ENCODE measurements around the gene UTP4.
A peak's percentile ranks its signal among the peaks of the same experiment; 100 is the strongest.

Gene UTP4

DNA sequence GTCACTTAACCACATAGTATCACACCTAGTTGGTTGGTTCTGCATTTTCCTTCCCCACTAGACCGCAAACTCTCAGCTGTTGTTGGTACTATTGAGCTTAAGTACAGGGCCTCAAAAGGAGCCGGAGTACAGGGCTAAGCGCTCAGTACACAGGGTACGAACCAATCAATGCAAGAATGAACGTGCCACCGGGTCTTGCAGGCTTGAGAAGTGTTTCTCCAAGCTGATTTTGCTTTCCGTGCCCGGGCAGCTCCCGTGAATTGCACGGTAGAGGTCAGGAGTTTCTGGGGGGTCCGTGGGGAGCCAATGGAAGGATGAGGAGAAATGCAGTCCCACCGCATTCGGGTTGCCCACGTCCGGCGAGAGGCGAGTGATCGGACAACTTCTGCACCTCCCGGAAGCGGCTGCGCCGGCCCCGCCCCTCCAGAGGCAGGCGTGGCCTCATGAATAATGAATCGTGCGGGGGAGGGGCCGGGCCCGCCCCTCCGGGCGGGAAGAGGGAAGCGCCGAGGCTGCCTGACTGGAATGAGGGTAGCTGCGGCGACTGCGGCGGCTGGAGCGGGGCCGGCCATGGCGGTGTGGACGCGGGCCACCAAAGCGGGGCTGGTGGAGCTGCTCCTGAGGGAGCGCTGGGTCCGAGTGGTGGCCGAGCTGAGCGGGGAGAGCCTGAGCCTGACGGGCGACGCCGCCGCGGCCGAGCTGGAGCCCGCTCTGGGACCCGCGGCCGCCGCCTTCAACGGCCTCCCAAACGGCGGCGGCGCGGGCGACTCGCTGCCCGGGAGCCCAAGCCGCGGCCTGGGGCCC lies 54.4 kb downstream of the UTP4 start, which contains the start of gene SNTB2:
Gene SNTB2 (plus strand): TSS at position 523 of the 804 bp plus-strand sequence. CDS start 3 bp downstream, at position 526.
- Mint-ChIP-seq H3K27me3 (peaks cover 4% of the 10 kb centered on the region), H3K4me3 (peak within 1 kb of the TSS; percentile 95), H3K27ac (peak within 1 kb of the TSS; percentile 100), H3K36me3 (peaks cover 4% of the 10 kb centered on the region), H3K9me3 (no peaks in the 10 kb centered on the region), H3K4me1 (peaks cover 48% of the 10 kb centered on the region)
- CTCF ChIA-PET, result interaction anchor here (0.6 to 2.0 kb wide), 4 partner anchors 20 to 99 kb away, joined by 3 to 9 read pairs (median 6); no protein-coding TSS in a partner anchor
- DNase-seq, result peak; percentile 92

DNA sequence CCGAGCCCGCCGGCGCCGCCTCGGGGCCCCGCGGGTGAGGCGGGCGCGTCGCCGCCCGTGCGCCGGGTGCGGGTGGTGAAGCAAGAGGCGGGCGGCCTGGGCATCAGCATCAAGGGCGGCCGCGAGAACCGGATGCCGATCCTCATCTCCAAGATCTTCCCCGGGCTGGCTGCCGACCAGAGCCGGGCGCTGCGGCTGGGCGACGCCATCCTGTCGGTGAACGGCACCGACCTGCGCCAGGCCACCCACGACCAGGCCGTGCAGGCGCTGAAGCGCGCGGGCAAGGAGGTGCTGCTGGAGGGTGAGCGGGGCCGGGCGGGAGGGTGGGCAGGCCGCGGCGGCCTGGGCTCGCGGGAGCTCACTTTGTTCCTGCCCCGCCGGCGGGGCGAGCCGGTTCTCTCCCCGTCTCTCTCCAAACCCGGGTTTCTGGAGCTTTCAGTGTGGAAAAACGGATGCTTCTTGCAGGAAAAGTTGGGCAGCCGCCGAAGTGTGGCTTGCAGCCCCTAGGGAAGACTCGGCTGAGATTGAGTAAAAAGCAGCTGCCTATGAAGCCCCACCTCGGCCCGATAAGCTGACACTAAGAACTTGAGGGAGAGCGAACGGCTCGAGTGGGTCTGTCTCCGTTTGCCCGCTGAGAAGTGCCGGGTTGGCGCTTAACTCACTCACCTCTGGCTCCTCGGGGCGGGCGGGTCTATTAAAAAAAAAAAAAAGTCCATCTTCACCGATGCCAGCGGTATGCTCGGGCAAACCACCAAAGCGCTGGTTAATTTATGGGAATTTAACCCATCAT lies 55.2 kb downstream of the UTP4 start:
- Mint-ChIP-seq H3K4me3 (peak overlapping the region; percentile 82), H3K27me3 (peaks cover 4% of the 10 kb centered on the region), H3K9me3 (no peaks in the 10 kb centered on the region), H3K36me3 (peaks cover 4% of the 10 kb centered on the region), H3K27ac (peak overlapping the region; percentile 86), H3K4me1 (peaks cover 48% of the 10 kb centered on the region)
- CTCF ChIA-PET, result interaction anchor here (1.3 to 2.0 kb wide), 3 partner anchors 21 to 98 kb away, joined by 3 to 9 read pairs (median 7); no protein-coding TSS in a partner anchor
- peak; percentile 63 for DNase-seq

DNA sequence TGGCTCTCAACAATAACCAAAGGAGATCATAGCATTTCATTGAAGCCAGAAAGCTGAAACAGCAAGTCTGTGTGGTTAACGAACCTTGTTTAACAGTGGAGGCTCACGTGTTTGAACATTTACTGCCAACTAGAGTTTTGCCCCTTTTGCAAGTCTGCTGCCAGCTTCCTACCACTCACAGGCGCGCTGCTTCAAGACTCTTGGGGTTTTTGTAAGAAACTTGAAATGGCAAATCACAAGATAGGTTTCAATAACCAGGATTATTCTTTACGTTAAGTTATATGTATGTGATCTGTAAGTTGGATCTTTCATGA lies 55.7 kb downstream of the UTP4 start:
- Mint-ChIP-seq H3K36me3 (peaks cover 4% of the 10 kb centered on the region), H3K27me3 (peaks cover 4% of the 10 kb centered on the region), H3K9me3 (no peaks in the 10 kb centered on the region), H3K4me1 (peaks cover 48% of the 10 kb centered on the region), H3K27ac (peak overlapping the region; percentile 86), H3K4me3 (peak overlapping the region; percentile 82)
- peak; percentile 31 for DNase-seq
- CTCF ChIA-PET, result interaction anchor here (1.3 to 2.0 kb wide), 3 partner anchors 22 to 98 kb away, joined by 3 to 9 read pairs (median 7); no protein-coding TSS in a partner anchor

DNA sequence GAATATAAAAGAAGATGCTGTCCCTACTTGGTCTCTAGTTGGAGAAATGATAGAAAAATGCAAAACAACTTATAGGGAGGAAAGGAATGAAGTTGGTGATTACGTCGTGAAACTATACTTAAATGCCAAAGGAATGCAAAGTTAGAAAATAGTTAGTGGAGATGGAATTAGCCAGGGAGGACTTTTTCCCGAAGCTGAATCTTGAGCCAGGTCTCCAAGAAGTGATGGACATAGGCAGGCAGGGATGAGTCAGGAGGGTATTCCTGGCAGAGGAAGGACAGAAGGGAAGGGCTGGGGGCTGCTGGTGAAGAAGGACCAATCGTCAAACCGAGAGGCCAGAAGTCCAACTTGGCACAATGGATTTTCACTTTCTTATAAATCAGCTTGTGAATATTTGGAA lies 56.3 kb downstream of the UTP4 start:
- Mint-ChIP-seq H3K27ac (no peak overlapping the region), H3K36me3 (peaks cover 4% of the 10 kb centered on the region), H3K9me3 (no peaks in the 10 kb centered on the region), H3K4me1 (peaks cover 48% of the 10 kb centered on the region), H3K27me3 (peaks cover 4% of the 10 kb centered on the region), H3K4me3 (peak overlapping the region; percentile 82)
- no peak for DNase-seq
- CTCF ChIA-PET, result interaction anchor here (1.3 to 2.0 kb wide), 3 partner anchors 22 to 97 kb away, joined by 3 to 9 read pairs (median 7); no protein-coding TSS in a partner anchor

DNA sequence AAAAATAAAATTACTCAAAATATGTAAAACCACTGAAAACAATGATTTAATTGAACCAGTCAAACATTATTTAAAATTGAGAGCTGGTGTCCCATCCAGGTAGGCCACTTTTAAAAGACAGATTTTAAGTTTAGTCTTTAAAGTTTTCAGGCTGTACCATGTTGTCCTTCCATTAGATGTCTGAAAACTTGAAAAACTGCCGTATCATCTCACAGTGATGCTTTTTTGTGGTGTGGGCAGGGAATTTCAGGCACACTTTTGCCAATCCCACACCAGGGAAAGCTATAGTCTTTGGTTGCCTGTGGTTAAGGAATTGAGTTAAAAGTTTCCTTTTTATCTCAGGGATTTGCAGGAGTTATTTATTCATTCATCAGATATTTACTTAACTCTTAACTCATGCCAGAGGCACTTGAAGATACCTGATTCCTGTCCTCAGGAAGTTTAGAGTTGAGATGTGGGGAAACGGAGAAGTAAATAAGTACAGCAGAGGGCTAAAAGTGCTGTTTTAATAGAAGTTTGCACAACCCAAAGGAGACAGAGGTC lies 57.7 kb downstream of the UTP4 start:
- Mint-ChIP-seq H3K27ac (no peak overlapping the region), H3K4me3 (no peak overlapping the region), H3K9me3 (no peaks in the 10 kb centered on the region), H3K27me3 (peaks cover 4% of the 10 kb centered on the region), H3K4me1 (peaks cover 41% of the 10 kb centered on the region), H3K36me3 (peaks cover 4% of the 10 kb centered on the region)
- DNase-seq, result no peak
- CTCF ChIA-PET, result interaction anchor here (0.8 to 1.5 kb wide), 2 partner anchors 95 to 356 kb away, joined by 3 read pairs; no protein-coding TSS in a partner anchor

DNA sequence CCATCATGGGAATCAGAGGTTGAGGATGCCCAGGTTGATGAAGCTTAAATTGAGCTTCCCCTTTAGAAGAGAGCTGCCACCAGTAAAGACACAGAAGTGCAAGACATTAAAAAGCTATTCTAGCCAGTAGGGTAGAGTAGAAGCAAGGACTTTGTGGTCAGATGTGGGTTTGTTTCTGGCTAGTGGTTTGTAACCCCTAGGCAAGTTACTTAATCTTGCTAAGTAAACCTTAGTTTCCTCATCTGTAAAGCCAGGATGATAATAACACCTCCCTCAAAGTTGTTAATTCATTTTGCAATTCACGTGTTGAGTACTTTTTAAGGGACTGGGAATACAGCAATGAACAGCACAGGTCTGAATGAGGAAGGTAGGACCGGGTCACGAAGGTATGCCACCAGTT lies 58.1 kb downstream of the UTP4 start:
- Mint-ChIP-seq H3K9me3 (no peaks in the 10 kb centered on the region), H3K4me1 (peaks cover 41% of the 10 kb centered on the region), H3K4me3 (no peak overlapping the region), H3K36me3 (peaks cover 4% of the 10 kb centered on the region), H3K27ac (no peak overlapping the region), H3K27me3 (peaks cover 4% of the 10 kb centered on the region)
- CTCF ChIA-PET, result interaction anchor here (0.8 to 1.5 kb wide), 3 partner anchors 40 to 355 kb away, joined by 3 read pairs; no protein-coding TSS in a partner anchor
- no peak for DNase-seq

DNA sequence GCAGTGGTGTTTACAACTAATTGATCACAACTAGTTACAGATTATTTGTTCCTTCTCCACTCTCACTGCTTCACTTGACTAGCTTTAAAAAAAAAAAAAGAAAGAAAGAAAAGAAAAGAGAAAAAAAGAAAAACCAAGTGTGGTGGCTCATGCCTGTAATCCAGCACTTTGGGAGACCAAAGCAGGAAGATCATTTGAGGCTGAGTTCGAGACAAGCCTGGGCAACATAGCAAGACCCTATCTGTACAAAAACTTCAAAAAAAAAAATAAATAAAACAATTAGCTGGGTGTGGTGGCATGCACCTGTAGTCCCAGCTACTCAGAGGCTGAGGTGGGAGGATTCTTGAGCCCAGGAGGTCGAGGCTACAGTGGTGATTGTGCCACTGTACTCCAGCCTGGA lies 58.7 kb downstream of the UTP4 start:
- Mint-ChIP-seq H3K27ac (no peak overlapping the region), H3K4me3 (no peak overlapping the region), H3K27me3 (peaks cover 4% of the 10 kb centered on the region), H3K4me1 (peaks cover 37% of the 10 kb centered on the region), H3K36me3 (peaks cover 4% of the 10 kb centered on the region), H3K9me3 (no peaks in the 10 kb centered on the region)
- no peak for DNase-seq
- CTCF ChIA-PET, result interaction anchor here (1.1 to 1.5 kb wide), 2 partner anchors 41 to 94 kb away, joined by 3 read pairs; no protein-coding TSS in a partner anchor

DNA sequence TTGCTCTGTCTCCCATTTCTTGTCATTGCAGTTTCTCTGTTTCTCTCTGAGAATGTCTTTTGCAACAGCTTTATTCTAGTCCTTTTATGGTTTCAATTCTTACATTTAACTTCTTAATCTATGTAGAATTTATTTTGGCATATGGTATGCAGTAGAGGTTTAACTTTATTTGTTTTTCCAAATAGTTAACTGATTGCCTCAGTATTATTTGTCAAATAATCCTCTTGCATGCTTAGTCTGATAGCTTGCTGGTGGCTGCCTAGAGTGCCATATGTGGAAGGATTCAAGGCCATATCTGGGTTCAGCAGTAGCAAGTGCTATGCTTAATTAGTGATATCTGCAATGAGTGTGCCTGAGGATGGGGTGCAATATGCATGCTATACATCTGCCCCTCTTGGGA lies 61.4 kb downstream of the UTP4 start:
- Mint-ChIP-seq H3K27ac (no peak overlapping the region), H3K36me3 (peaks cover 5% of the 10 kb centered on the region), H3K4me1 (peaks cover 21% of the 10 kb centered on the region), H3K4me3 (no peak overlapping the region), H3K27me3 (no peaks in the 10 kb centered on the region), H3K9me3 (no peaks in the 10 kb centered on the region)
- CTCF ChIA-PET, result no interaction called here
- no peak for DNase-seq

DNA sequence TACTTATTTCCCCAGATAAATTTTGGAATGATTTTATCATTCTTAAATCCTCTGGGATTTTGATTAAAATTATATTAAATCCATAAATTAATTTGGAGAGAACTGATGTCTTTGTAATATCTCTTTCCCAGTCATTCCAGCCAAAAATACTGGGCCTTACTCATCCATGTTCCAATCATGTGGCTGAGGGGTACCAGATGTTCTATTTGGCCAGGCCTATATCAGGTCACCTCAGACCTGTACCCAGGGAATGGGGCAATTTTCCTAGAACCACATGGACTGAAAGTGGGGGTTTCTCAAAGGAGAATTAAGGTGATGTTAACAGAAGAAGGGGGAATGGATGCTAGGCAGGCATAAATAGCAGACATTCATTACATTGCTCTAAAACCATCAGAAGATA lies 62.0 kb downstream of the UTP4 start:
- CTCF ChIA-PET, result no interaction called here

DNA sequence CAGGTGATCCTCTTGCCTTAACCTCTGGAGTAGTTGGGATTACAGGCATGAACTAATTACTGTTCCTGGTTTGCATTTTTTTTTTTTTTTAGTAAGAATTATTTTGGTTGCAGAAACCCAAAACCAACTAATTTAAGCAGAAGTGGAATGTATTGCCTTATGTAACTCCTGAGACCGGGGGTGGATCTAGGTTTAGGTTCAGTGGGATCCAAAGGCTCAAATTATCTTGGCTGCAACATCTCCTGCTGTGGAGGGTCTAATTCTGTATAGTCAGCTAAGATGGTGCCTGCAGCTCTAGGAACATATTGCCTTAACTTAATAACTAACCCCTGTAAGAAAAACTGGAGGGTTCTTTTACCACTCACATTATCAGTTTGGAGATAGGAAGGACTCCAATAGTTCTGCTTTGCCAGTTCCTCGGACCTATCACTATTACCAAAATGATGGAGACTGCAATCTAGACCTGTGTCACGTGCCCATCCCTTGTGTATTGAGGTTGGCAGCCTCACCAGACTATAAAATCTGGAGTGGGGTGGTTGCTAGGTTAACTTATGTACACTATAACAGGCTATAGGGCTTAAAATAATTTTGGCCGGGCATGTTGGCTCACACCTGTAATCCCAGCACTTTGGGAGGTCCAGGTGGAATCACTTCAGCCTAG lies 63.0 kb downstream of the UTP4 start:
- H3K4me3 Mint-ChIP-seq, result no peak overlapping the region
- no peaks in the 10 kb centered on the region for H3K27me3 Mint-ChIP-seq
- no peaks in the 10 kb centered on the region for H3K9me3 Mint-ChIP-seq
- peaks cover 6% of the 10 kb centered on the region for H3K4me1 Mint-ChIP-seq
- CTCF ChIA-PET, result no interaction called here
- H3K27ac Mint-ChIP-seq, result no peak overlapping the region
- peaks cover 5% of the 10 kb centered on the region for H3K36me3 Mint-ChIP-seq
- no peak for DNase-seq

More for the DNA sequence above, 62.0 kb downstream of the UTP4 start:
- Mint-ChIP-seq H3K4me3 (no peak overlapping the region), H3K4me1 (peaks cover 16% of the 10 kb centered on the region), H3K27ac (no peak overlapping the region), H3K36me3 (peaks cover 5% of the 10 kb centered on the region), H3K9me3 (no peaks in the 10 kb centered on the region), H3K27me3 (no peaks in the 10 kb centered on the region)
- DNase-seq, result no peak

DNA sequence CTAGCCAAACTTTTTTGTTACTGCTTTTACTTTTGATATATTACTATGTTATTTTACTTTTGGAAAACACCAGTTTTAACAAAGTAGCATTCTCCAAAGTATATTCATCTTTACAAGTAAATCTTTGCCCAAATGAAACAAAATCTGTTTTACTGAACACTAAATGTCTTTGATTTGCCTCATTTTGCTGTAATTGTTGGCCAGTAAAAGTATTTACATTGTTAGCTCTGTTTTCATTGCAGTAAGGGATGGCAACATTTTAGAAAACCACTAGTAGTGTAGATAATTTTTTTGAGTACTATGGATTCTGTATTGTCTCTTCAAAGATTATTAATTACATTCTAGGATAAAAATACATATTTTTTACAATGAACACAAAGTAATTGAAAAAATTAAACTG lies 65.1 kb downstream of the UTP4 start:
- no peaks in the 10 kb centered on the region for H3K4me1 Mint-ChIP-seq
- CTCF ChIA-PET, result no interaction called here
- no peak for DNase-seq
- H3K4me3 Mint-ChIP-seq, result no peak overlapping the region
- H3K9me3 Mint-ChIP-seq, result no peaks in the 10 kb centered on the region
- H3K36me3 Mint-ChIP-seq, result peaks cover 1% of the 10 kb centered on the region
- H3K27ac Mint-ChIP-seq, result no peak overlapping the region
- no peaks in the 10 kb centered on the region for H3K27me3 Mint-ChIP-seq

DNA sequence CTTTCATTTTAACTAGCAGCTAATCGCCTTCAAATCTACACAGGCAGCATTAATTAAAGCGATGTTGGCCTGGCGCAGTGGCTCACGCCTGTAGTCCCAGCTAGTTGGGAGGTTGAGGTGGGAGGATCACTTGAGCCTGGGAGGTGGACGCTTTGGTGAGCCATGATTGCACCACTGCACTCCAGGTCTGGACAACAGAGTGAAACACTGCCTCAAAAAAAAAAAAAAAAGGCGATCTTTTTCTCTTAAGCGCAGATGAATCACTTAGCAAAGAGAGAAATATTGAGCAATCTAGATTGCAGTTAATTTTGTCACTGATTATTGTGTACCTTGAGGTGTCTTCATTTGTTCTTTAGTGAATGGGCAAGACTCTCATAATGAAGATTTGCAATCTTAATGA lies 66.9 kb downstream of the UTP4 start:
- DNase-seq, result no peak
- peaks cover 1% of the 10 kb centered on the region for H3K36me3 Mint-ChIP-seq
- H3K27me3 Mint-ChIP-seq, result no peaks in the 10 kb centered on the region
- no peak overlapping the region for H3K27ac Mint-ChIP-seq
- no peak overlapping the region for H3K4me3 Mint-ChIP-seq
- H3K9me3 Mint-ChIP-seq, result no peaks in the 10 kb centered on the region
- peaks cover 3% of the 10 kb centered on the region for H3K4me1 Mint-ChIP-seq
- CTCF ChIA-PET, result no interaction called here

DNA sequence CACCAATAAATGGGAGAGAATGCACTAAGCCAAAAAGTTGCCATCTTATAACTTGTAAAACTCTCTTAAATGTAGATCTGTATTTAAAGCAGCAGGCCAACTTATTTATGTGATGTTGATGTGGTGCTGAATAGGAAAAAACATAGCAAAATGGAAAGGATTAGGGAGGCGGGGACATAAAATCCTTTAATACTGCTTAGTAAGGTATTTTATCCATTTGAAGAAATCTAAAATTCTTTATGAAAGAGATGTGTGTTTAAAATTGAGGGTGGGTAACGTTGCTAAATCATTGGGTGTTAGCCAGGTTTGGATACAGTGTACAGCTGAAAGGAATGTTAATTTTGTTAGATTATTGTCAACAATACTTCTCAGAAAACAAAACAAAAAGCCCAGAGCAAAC lies 68.8 kb downstream of the UTP4 start:
- Mint-ChIP-seq H3K27ac (no peak overlapping the region), H3K36me3 (peaks cover 1% of the 10 kb centered on the region), H3K9me3 (no peaks in the 10 kb centered on the region), H3K27me3 (no peaks in the 10 kb centered on the region), H3K4me1 (peaks cover 12% of the 10 kb centered on the region), H3K4me3 (no peak overlapping the region)
- DNase-seq, result no peak
- CTCF ChIA-PET, result no interaction called here

DNA sequence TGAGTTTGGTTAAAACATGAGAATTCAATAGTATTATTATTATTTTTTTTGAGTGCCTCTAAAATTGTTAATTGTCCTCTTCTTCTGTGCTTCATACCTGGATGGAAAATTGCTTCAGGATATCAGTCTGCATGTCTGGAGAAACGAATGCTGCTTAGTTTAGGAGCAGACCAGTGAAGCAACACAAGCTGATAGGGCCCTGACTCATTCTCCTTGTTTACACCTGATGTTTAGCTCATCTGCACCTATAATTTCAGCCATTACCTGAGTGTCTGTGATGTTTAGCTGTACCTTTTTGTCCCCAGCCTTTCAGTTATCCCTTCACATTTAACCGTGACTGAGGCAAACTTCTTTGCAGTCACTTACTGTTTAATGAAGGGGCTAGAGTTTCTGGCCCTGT lies 69.3 kb downstream of the UTP4 start:
- peaks cover 1% of the 10 kb centered on the region for H3K36me3 Mint-ChIP-seq
- DNase-seq, result no peak
- no peaks in the 10 kb centered on the region for H3K9me3 Mint-ChIP-seq
- H3K27me3 Mint-ChIP-seq, result no peaks in the 10 kb centered on the region
- no peak overlapping the region for H3K4me3 Mint-ChIP-seq
- peaks cover 12% of the 10 kb centered on the region for H3K4me1 Mint-ChIP-seq
- CTCF ChIA-PET, result no interaction called here
- no peak overlapping the region for H3K27ac Mint-ChIP-seq

All from activated naive CD4-positive, alpha-beta T cell treated with anti-CD3 and anti-CD28 coated beads, Interleukin-2, amount 10 ng/mL, durations not matched to agents 7 days and 5 days (primary cell).